ENCODE data around the gene TGFB2.

The TGFB2 gene

DNA sequence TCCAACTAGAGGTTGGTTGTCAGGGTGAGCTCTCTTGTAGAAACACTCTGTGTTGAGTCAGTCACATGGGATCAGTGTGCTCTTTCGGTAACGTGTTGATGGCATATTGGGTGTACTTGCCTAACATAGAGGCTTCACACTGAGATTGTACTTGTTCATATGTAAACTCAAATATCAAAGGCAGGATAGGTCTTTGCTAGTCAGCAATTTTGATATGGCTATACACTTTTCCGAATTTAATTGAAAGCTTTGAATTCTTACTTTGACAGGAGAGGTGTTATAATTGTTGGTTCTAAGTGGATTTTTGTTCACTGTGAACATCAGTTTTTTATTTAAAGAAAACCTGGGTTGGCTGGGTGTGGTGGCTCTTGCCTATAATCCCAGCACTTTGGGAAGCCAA lies 16.4 kb upstream of the TGFB2 start:
- no peak for DNase-seq (ENCODE audit: low read depth in 1 of 2, low spot score in 1 of 2)
- TF ChIP-seq GABPA (IDR thresholded peaks at IDR 0.05; ENCODE audit: low read depth), result no peak
- H3K27me3 ChIP-seq (ENCODE audit: insufficient read depth, poor library complexity, severe bottlenecking), result no peaks in the 10 kb centered on the region
- no peak overlapping the region for H3K4me3 ChIP-seq (replicated peaks; ENCODE audit: insufficient read depth, low read length)
- H3K27ac ChIP-seq (replicated peaks), result no peak overlapping the region

DNA sequence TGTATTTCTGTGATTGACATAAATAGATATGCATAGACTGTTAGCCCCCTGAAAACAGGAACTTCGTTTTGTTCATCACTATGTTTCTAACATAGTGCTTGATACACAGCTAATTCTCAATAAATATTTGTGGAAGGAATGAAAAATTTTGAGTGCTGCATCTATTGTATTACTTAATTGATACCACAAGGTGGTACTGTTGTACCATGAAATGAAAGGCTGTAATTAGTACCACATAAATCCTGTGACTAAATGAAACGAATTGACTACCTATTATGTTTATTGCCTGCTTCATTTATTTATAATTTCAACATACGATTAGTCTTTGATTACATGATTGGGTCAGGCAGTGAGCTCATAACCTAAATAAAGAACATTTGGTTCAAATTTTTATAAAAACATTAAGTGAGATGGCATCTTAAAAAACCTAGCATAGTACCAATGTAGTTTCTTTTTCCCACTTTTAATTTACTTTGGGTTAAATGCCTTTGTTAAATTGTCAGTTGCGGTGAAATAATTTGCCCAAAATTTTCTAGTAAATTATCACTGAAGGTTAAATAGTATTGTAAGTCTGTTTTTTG lies 15.0 kb upstream of the TGFB2 start:
- Histone ChIP-seq H3K27me3 (ENCODE audit: insufficient read depth, poor library complexity, severe bottlenecking) (no peaks in the 10 kb centered on the region), H3K4me3 (replicated peaks; ENCODE audit: insufficient read depth, low read length) (no peak overlapping the region), H3K27ac (replicated peaks) (no peak overlapping the region)
- DNase-seq (ENCODE audit: low read depth in 1 of 2, low spot score in 1 of 2), result no peak
- TF ChIP-seq REST (IDR thresholded peaks at IDR 0.05; ENCODE audit: insufficient replicate concordance, low read depth) (no peak), POLR2AphosphoS5 (IDR thresholded peaks at IDR 0.05; ENCODE audit: low read depth) (no peak), GABPA (IDR thresholded peaks at IDR 0.05; ENCODE audit: low read depth) (no peak), SPI1 (IDR thresholded peaks at IDR 0.05; ENCODE audit: borderline replicate concordance, low read depth) (no peak)
- TF ChIP-seq, protein P1, sequence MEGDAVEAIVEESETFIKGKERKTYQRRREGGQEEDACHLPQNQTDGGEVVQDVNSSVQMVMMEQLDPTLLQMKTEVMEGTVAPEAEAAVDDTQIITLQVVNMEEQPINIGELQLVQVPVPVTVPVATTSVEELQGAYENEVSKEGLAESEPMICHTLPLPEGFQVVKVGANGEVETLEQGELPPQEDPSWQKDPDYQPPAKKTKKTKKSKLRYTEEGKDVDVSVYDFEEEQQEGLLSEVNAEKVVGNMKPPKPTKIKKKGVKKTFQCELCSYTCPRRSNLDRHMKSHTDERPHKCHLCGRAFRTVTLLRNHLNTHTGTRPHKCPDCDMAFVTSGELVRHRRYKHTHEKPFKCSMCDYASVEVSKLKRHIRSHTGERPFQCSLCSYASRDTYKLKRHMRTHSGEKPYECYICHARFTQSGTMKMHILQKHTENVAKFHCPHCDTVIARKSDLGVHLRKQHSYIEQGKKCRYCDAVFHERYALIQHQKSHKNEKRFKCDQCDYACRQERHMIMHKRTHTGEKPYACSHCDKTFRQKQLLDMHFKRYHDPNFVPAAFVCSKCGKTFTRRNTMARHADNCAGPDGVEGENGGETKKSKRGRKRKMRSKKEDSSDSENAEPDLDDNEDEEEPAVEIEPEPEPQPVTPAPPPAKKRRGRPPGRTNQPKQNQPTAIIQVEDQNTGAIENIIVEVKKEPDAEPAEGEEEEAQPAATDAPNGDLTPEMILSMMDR (IDR thresholded peaks at IDR 0.05; ENCODE audit: insufficient read depth, low read length), result no peak

DNA sequence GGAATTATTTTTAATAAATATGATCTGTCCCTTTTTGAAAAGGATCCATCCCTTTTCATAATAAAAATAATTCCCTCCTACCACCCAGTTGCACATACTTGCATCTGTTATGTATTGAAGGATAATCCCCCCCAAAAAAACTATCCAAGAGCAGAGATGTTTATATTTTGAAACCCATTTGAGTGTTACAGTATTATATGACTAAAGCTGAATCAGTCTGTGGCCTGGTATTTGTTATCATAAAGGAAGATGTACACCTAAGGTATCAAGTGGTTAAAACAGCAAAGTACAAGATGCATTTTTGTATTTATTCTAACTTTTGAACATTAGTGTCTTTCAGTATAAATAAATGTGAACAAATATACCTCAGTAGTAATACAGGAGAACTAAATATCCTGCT lies 12.7 kb upstream of the TGFB2 start:
- Histone ChIP-seq H3K4me3 (replicated peaks; ENCODE audit: insufficient read depth, low read length) (no peak overlapping the region), H3K27me3 (ENCODE audit: insufficient read depth, poor library complexity, severe bottlenecking) (no peaks in the 10 kb centered on the region), H3K27ac (replicated peaks) (no peak overlapping the region)
- TF ChIP-seq, protein P1 (IDR thresholded peaks at IDR 0.05; ENCODE audit: insufficient read depth, low read length), result no peak
- TF ChIP-seq GABPA (IDR thresholded peaks at IDR 0.05; ENCODE audit: low read depth), result no peak
- no peak for TF ChIP-seq REST (IDR thresholded peaks at IDR 0.05; ENCODE audit: insufficient replicate concordance, low read depth)
- no peak for TF ChIP-seq POLR2AphosphoS5 (IDR thresholded peaks at IDR 0.05; ENCODE audit: low read depth)
- TF ChIP-seq SPI1 (IDR thresholded peaks at IDR 0.05; ENCODE audit: borderline replicate concordance, low read depth), result no peak
- DNase-seq (ENCODE audit: low read depth in 1 of 2, low spot score in 1 of 2), result no peak

- DNase-seq (ENCODE audit: low read depth in 1 of 2, low spot score in 1 of 2), result no peak
- TF ChIP-seq, protein P1 (IDR thresholded peaks at IDR 0.05; ENCODE audit: insufficient read depth, low read length), result no peak
- TF ChIP-seq REST (IDR thresholded peaks at IDR 0.05; ENCODE audit: insufficient replicate concordance, low read depth) (no peak), POLR2AphosphoS5 (IDR thresholded peaks at IDR 0.05; ENCODE audit: low read depth) (no peak), SPI1 (IDR thresholded peaks at IDR 0.05; ENCODE audit: borderline replicate concordance, low read depth) (no peak), GABPA (IDR thresholded peaks at IDR 0.05; ENCODE audit: low read depth) (no peak)
- no peak overlapping the region for H3K27ac ChIP-seq (replicated peaks)
- no peak overlapping the region for H3K4me3 ChIP-seq (replicated peaks; ENCODE audit: insufficient read depth, low read length)
- H3K27me3 ChIP-seq (ENCODE audit: insufficient read depth, poor library complexity, severe bottlenecking), result no peaks in the 10 kb centered on the region
Observed at GRCh38 chr1:218336328-218336727, 8.8 kb upstream of the TGFB2 start.
